Measurements from ENCODE around the gene MYO9B. TPM values are rescaled to one million over a fixed set of nuclear protein-coding genes. Genes with fewer than 3 reads are reported as not detected.
A peak's percentile ranks its signal among the peaks of the same experiment; 100 is the strongest.

The MYO9B gene
- total and polyA plus RNA-seq, 2 of the 13 experiments (the other 11 are each of a cell fraction or from before 2014, with no cell fraction given) = 18.0 to 18.3 TPM

GRCh38 chr19:17097593-17098126, 22.1 kb downstream of the MYO9B start (continued):
- no peak for TF ChIP-seq ZBTB4 (CRISPR knock-in tag; IDR thresholded peaks at IDR 0.05; ENCODE audit: borderline replicate concordance)
- TF ChIP-seq JARID2 (CRISPR knock-in tag; IDR thresholded peaks at IDR 0.05; ENCODE audit: insufficient replicate concordance) = no peak
- no peak for TF ChIP-seq SAFB2 (CRISPR knock-in tag; IDR thresholded peaks at IDR 0.05; ENCODE audit: borderline replicate concordance, low read depth)
- TF ChIP-seq SP5 (CRISPR knock-in tag; IDR thresholded peaks at IDR 0.05; ENCODE audit: borderline replicate concordance, low read depth) = 0 out of 2 replicates have a peak, but pooled peaks have one; percentile 33
- TF ChIP-seq ZNF660 (CRISPR knock-in tag; IDR thresholded peaks at IDR 0.05; ENCODE audit: borderline replicate concordance, low read depth) = no peak
- no peak for TF ChIP-seq LRRFIP1 (CRISPR knock-in tag; conservative IDR thresholded peaks at IDR 0.05)
- peak; percentile 59 for TF ChIP-seq MEF2D (CRISPR knock-in tag; IDR thresholded peaks at IDR 0.05)
- TF ChIP-seq ZMYM3 (CRISPR knock-in tag; IDR thresholded peaks at IDR 0.05) = peak; percentile 45; the same call in 1 of the 2 replicates
- TF ChIP-seq RXRB (CRISPR knock-in tag; IDR thresholded peaks at IDR 0.05; ENCODE audit: borderline replicate concordance) = peak; percentile 99
- no peak for TF ChIP-seq ZNF354B (CRISPR knock-in tag; IDR thresholded peaks at IDR 0.05)
- peak; percentile 53 for TF ChIP-seq FOXP4 (CRISPR knock-in tag; IDR thresholded peaks at IDR 0.05)
- no peak for TF ChIP-seq NFE2L1 (CRISPR knock-in tag; IDR thresholded peaks at IDR 0.05; ENCODE audit: borderline replicate concordance)
- no peak for TF ChIP-seq SATB2 (CRISPR knock-in tag; IDR thresholded peaks at IDR 0.05)
- no peak for TF ChIP-seq MLLT10 (CRISPR knock-in tag; IDR thresholded peaks at IDR 0.05)
- TF ChIP-seq ZSCAN12 (CRISPR knock-in tag; IDR thresholded peaks at IDR 0.05) = no peak
- no peak for TF ChIP-seq ISX (CRISPR knock-in tag; conservative IDR thresholded peaks at IDR 0.05)
- no peak for TF ChIP-seq NR3C1 (CRISPR knock-in tag; IDR thresholded peaks at IDR 0.05)
- TF ChIP-seq HOXA3 (CRISPR knock-in tag; IDR thresholded peaks at IDR 0.05) = 0 out of 2 replicates have a peak, but pooled peaks have one; percentile 31
- TF ChIP-seq BCLAF1 (IDR thresholded peaks at IDR 0.05) = no peak
- TF ChIP-seq RAD51 (IDR thresholded peaks at IDR 0.05; ENCODE audit: borderline replicate concordance) = no peak
